GM12878 (cell line): ENCODE measurements around the gene RETREG1. TPM values are rescaled to one million over a fixed set of nuclear protein-coding genes. Genes with fewer than 3 reads are reported as not detected.

ENCODE experiments used
- ATAC-seq: fragments of 200-7000 bp; cut with Tn5 transposase; 3 replicates; pipeline ENCODE4 v1.9.1; 2020; ENCODE audit warnings: mild to moderate bottlenecking, moderate library complexity
- BruUV-seq: library from RNA; stranded (reverse); fragments of 400-500 nt; replicated peaks from 2 replicates; lab custom pipeline; 2021; lab: Mats Ljungman, UMichigan
- CTCF ChIA-PET: fragments of 300-600 bp; sonication (Branson Sonifier 250); formaldehyde crosslinking; extraction: SDS; loops from one replicate; lab custom pipeline; 2021; ENCODE audit warnings: inconsistent platforms; lab: Yijun Ruan, JAX
- POLR2A ChIA-PET: fragments of 350-600 bp; formaldehyde crosslinking; extraction: SDS; loops from one replicate; lab custom pipeline; 2021; ENCODE audit warnings: inconsistent platforms; lab: Charles Lee
- RAD21 ChIA-PET: fragments of 300-600 bp; sonication (Branson Sonifier 250); formaldehyde crosslinking; loops from one replicate; lab custom pipeline; 2023; ENCODE audit warnings: antibody characterized with exemption; ENCODE audit not compliant: unreplicated experiment; lab: Charles Lee
- SMC1A ChIA-PET: fragments of 300-600 bp; sonication (Branson Sonifier 250); formaldehyde crosslinking; loops from one replicate; lab custom pipeline; 2023; ENCODE audit not compliant: unreplicated experiment, uncharacterized antibody; lab: Charles Lee
- DNase-seq: peaks from one replicate; pipeline ENCODE4 v3.0.0-alpha.2; 2011; ENCODE audit warnings: low read depth, low spot score
- FAIRE-seq: peaks from 3 replicates; lab custom pipeline; 2011; peaks lifted over from hg19 to GRCh38; lab: Jason Lieb, UNC
- H2AFZ ChIP-seq: 2 replicates; pipeline ENCODE4 v1.6.0; 2011; ENCODE audit warnings: low read depth, low read length, control low read depth; ENCODE audit not compliant: control insufficient read depth
- H3K27ac ChIP-seq: 2 replicates; pipeline ENCODE4 v1.5.1; 2011; ENCODE audit warnings: control low read depth; ENCODE audit not compliant: control insufficient read depth, insufficient read depth
- H3K27me3 ChIP-seq, 2 experiments: replicated peaks in 1 of 2; 2 replicates each; pipeline versions ENCODE4 v1.6.0 to v1.6.1; 2011; ENCODE audit warnings: low read length in 1 of 2; ENCODE audit not compliant: control insufficient read depth in 2 of 2, insufficient read depth in 2 of 2
- H3K36me3 ChIP-seq, 2 experiments: 2 replicates each; pipeline ENCODE4 v1.5.1; 2011; ENCODE audit warnings: low read length in 1 of 2; ENCODE audit not compliant: control insufficient read depth in 2 of 2, insufficient read depth in 2 of 2
- H3K4me1 ChIP-seq: 2 replicates; pipeline ENCODE4 v1.6.1; 2011; ENCODE audit warnings: mild to moderate bottlenecking, low read length, moderate library complexity, mixed read lengths; ENCODE audit not compliant: control insufficient read depth, insufficient read depth
- H3K4me2 ChIP-seq: 2 replicates; pipeline ENCODE4 v1.6.0; 2011; ENCODE audit warnings: control low read depth; ENCODE audit not compliant: control insufficient read depth, insufficient read depth
- H3K4me3 ChIP-seq: fragments of 200-600 bp; sonication (generic); 2 replicates; pipeline ENCODE4 v1.5.1; 2016
- H3K79me2 ChIP-seq: 2 replicates; pipeline ENCODE4 v1.6.0; 2011; ENCODE audit warnings: low read length; ENCODE audit not compliant: control insufficient read depth, insufficient read depth
- H3K9ac ChIP-seq: 2 replicates; pipeline ENCODE4 v1.8.0; 2011; ENCODE audit warnings: low read length, control low read depth, mixed read lengths; ENCODE audit not compliant: control insufficient read depth, insufficient read depth
- H3K9me3 ChIP-seq: replicated peaks from 3 replicates; pipeline ENCODE4 v1.5.1; 2011; ENCODE audit warnings: mild to moderate bottlenecking, low read length; ENCODE audit not compliant: control insufficient read depth, insufficient read depth
- H4K20me1 ChIP-seq: 2 replicates; pipeline ENCODE4 v1.6.0; 2011; ENCODE audit not compliant: control insufficient read depth, insufficient read depth
- BCL11A ChIP-seq: IDR thresholded peaks from 2 replicates; pipeline ENCODE4 v1.6.1; 2011; ENCODE audit warnings: low read depth, low read length
- CTCF ChIP-seq, 3 experiments: IDR thresholded peaks in 2 of 3; conservative IDR thresholded peaks in 1 of 3; 2 replicates each; pipeline ENCODE4 v1.5.1; 2011; ENCODE audit warnings: low read depth in 3 of 3, low read length in 3 of 3, mild to moderate bottlenecking in 3 of 3, control low read depth in 2 of 3, moderate library complexity in 2 of 3, inconsistent platforms in 1 of 3, mixed read lengths in 1 of 3; ENCODE audit not compliant: control insufficient read depth in 2 of 3, insufficient read depth in 1 of 3; ENCODE audit errors: extremely low read depth in 1 of 3
- E2F8 ChIP-seq: fragments of 450-650 bp; IDR thresholded peaks from 2 replicates; pipeline ENCODE4 v1.6.1; 2018; ENCODE audit warnings: mild to moderate bottlenecking, low read depth, moderate library complexity; ENCODE audit not compliant: partially characterized antibody
- FOS ChIP-seq: IDR thresholded peaks from 3 replicates; pipeline ENCODE4 v1.6.1; 2011; ENCODE audit warnings: borderline replicate concordance; ENCODE audit not compliant: insufficient read length; ENCODE audit errors: extremely low read depth
- MXI1 ChIP-seq: fragments of 150-350 bp; IDR thresholded peaks from 2 replicates; pipeline ENCODE4 v1.6.1; 2011; ENCODE audit warnings: low read depth, mild to moderate bottlenecking, inconsistent platforms, low read length, improper control_type of control experiment
- PAX5 ChIP-seq: IDR thresholded peaks from 2 replicates; pipeline ENCODE4 v1.6.1; 2011; ENCODE audit warnings: low read depth, low read length, borderline replicate concordance
- PBX3 ChIP-seq: IDR thresholded peaks from 2 replicates; pipeline ENCODE4 v1.6.1; 2011; ENCODE audit warnings: mild to moderate bottlenecking, low read depth, low read length, moderate library complexity; ENCODE audit not compliant: insufficient replicate concordance
- PKNOX1 ChIP-seq: fragments of 450-650 bp; IDR thresholded peaks from 2 replicates; pipeline ENCODE4 v1.6.1; 2016; ENCODE audit warnings: mild to moderate bottlenecking
- RAD21 ChIP-seq: IDR thresholded peaks from 2 replicates; pipeline ENCODE4 v1.6.1; 2011; ENCODE audit warnings: mild to moderate bottlenecking, low read depth, low read length, moderate library complexity; ENCODE audit not compliant: insufficient read depth
- SMC3 ChIP-seq: IDR thresholded peaks from 2 replicates; pipeline ENCODE4 v1.6.1; 2011; ENCODE audit warnings: low read length, improper control_type of control experiment, borderline replicate concordance
- TCF12 ChIP-seq: IDR thresholded peaks from 2 replicates; pipeline ENCODE4 v1.6.1; 2011; ENCODE audit warnings: low read depth, mild to moderate bottlenecking, low read length
- TCF3 ChIP-seq: IDR thresholded peaks from 2 replicates; pipeline ENCODE4 v1.6.1; 2012; ENCODE audit warnings: low read depth, mild to moderate bottlenecking, low read length, borderline replicate concordance; ENCODE audit not compliant: insufficient read depth
- YY1 ChIP-seq: IDR thresholded peaks from 2 replicates; pipeline ENCODE4 v1.6.1; 2011; ENCODE audit warnings: low read depth, mild to moderate bottlenecking, low read length
- WGBS: methylation state at CpG from one replicate; pipeline ENCODE4 v1.1.6; 2016; ENCODE audit warnings: low lambda C conversion rate; ENCODE audit not compliant: insufficient replicate concordance, insufficient coverage; ENCODE audit errors: missing lambda C conversion rate; 5-methylcytosine and 5-hydroxymethylcytosine counted together
- in situ Hi-C: fragments of 300-500 bp; cut with MboI; formaldehyde crosslinking; loops from 9 replicates; pipeline ENCODE4 v1.14.3; 2018; ENCODE audit warnings: mixed read lengths
- intact Hi-C: fragments of 100-400 bp; cut with micrococcal nuclease; formaldehyde crosslinking; loops from one replicate; pipeline ENCODE4 v1.14.2; 2022; ENCODE audit not compliant: unreplicated experiment
- polyA plus RNA-seq, 11 experiments: library from polyadenylated mRNA; depleted of rRNA in 4 of 11; unstranded in 6 of 11; stranded (reverse) in 5 of 11; fragments of >200 nt; fragmentation: Nextera tagmentation in 4 of 11; fragmentation: Illumina TruSeq in 1 of 11; extraction: Ambion mirVana in 4 of 11; extraction: Trizol in 1 of 11; gene quantifications; 1 replicate in 1 of 11; 2 replicates in 10 of 11; pipeline versions ENCODE4 v1.2.1 to v1.2.3, GENCODE V29; 2011 to 2016; ENCODE audit warnings: inconsistent platforms in 2 of 11, missing spikeins in 2 of 11, low read depth in 1 of 11
- total RNA-seq, 4 experiments: library from RNA; depleted of rRNA in 3 of 4; stranded (reverse); fragments of >200 nt in 3 of 4; fragmentation: Illumina TruSeq in 1 of 4; extraction: Trizol in 1 of 4; gene quantifications; 2 replicates each; pipeline versions ENCODE4 v1.2.1 to v1.2.3, GENCODE V29; 2013 to 2021

Gene RETREG1
- total and polyA plus RNA-seq, 10 of the 15 experiments (the other 5 are each of a cell fraction or from before 2014, with no cell fraction given) = 3.9 to 8.9 (median 6.4) TPM

- DNase-seq = no peak
- SMC1A ChIA-PET = interaction anchor here (0.9 to 2.0 kb wide), 7 partner anchors 9 to 390 kb away, joined by 3 to 8 read pairs (median 4); no protein-coding TSS in a partner anchor
- peak; percentile 91 for ATAC-seq
- POLR2A ChIA-PET = no interaction called here
- CTCF ChIA-PET = interaction anchor here (0.6 to 4.9 kb wide), 16 partner anchors 8 to 394 kb away, joined by 3 to 55 read pairs (median 4); no protein-coding TSS in a partner anchor
- H3K9me3 ChIP-seq = no peaks in the 10 kb centered on the region
- in situ Hi-C loops (loop anchor here (10.0 kb wide), 1 partner anchor 396 kb away; no protein-coding TSS in a partner anchor), intact Hi-C loops (loop anchor here (1.0 kb wide), 2 partner anchors 61 to 390 kb away; no protein-coding TSS in a partner anchor)
- no peaks in the 10 kb centered on the region for H3K79me2 ChIP-seq
- H3K27me3 ChIP-seq = no peaks in the 10 kb centered on the region
- no peak overlapping the region for H3K4me3 ChIP-seq
- H4K20me1 ChIP-seq = no peaks in the 10 kb centered on the region
- no peaks in the 10 kb centered on the region for H3K36me3 ChIP-seq
- 0 out of 2 replicates have a peak, but pooled peaks have one; percentile 53 for TF ChIP-seq YY1
- peak; percentile 71 for TF ChIP-seq SMC3
- peak; percentile 59; the same call in 1 of the 2 replicates for TF ChIP-seq TCF12
- peak; percentile 80 to 89 (median 82) for TF ChIP-seq CTCF (IDR thresholded peaks at IDR 0.05 in 2 of 3, conservative IDR thresholded peaks at IDR 0.05 in 1 of 3; ENCODE audit: control insufficient read depth in 2 of 3, extremely low read depth in 1 of 3, insufficient read depth in 1 of 3, low read depth in 3 of 3, low read length in 3 of 3)
- no peak for TF ChIP-seq BCL11A
- no peak for TF ChIP-seq E2F8
- peak; percentile 74 for TF ChIP-seq PKNOX1
- TF ChIP-seq RAD21 = peak; percentile 67
- no peak for TF ChIP-seq FOS
- TF ChIP-seq PAX5 = no peak
- no peak for TF ChIP-seq MXI1
- TF ChIP-seq TCF3 = 0 out of 2 replicates have a peak, but pooled peaks have one; percentile 31
- peak; percentile 64 for TF ChIP-seq PBX3
- no peak overlapping the region for H2AFZ ChIP-seq
- whole genome bisulfite sequencing = 40% methylated on average over 7 of the region's 7 CpGs
- H3K9ac ChIP-seq = no peak overlapping the region
- H3K4me2 ChIP-seq = no peak overlapping the region
- no TSS peak for BruUV-seq
- no peaks in the 10 kb centered on the region for H3K4me1 ChIP-seq
- RAD21 ChIA-PET = interaction anchor here (0.9 to 2.8 kb wide), 3 partner anchors 8 to 390 kb away, joined by 3 to 17 read pairs (median 3); no protein-coding TSS in a partner anchor
- no peak overlapping the region for H3K27ac ChIP-seq
- FAIRE-seq = peak; percentile 82
Measured at GRCh38 chr5:16550316-16550952, 66.4 kb downstream of the RETREG1 start.
